IPS-18c (cell line): ENCODE data around the gene POP5.
"Not testable (repeated sequence)": the region's sequence is repeated elsewhere in the genome, so short reads cannot be mapped to it uniquely, and the experiment has no call there.

Experiments
- H3K4me3 ChIP-seq: 2 replicates; pipeline ENCODE4 v1.7.0; 2013; ENCODE audit warnings: low read depth, mild to moderate bottlenecking, low read length, moderate library complexity; ENCODE audit not compliant: insufficient read depth
- H3K9me3 ChIP-seq: one replicate; pipeline ENCODE4 v1.6.1; 2013; ENCODE audit warnings: mild to moderate bottlenecking, low read length, moderate library complexity; ENCODE audit not compliant: control insufficient read depth, insufficient read depth

Gene POP5

DNA sequence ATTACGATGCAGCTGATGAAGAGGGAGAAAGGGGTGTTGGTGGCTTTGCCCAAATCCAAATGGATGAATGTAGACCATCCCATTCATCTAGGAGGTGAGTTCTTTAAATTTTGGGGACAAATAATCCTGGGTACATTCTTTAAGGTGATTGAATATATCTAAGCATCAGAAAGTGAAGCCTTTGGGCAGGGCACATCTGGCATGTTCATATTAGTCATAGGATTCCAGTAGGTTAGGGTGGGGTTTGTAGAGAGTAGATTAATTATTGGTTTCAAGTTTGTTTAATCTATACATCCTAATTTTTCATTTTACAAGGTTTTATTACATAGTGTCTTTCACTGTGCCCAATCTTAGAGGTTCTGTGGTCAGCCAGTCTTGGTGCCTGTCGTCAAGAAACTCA lies 23.6 kb downstream of the POP5 start:
- Histone ChIP-seq H3K4me3 (no peak overlapping the region), H3K9me3 (no peaks in the 10 kb centered on the region)

DNA sequence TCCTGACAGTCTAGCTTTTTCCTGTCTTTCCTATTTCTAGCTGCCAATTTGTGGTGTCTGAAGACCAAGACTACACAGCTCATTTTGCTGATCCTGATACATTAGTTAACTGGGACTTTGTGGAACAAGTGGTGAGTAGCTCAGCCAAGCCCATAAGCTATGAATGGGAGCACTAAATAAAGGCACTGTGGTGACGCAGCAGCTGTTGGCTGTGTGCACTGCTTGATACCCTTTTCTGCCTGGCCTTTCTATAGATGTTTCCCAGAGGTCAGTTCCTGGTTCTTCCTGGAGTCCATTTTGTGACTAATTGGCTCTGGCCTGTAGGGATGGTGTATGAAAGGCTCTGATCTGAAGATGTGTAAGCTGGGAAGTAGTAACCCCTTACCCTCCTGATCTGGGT lies 26.5 kb downstream of the POP5 start:
- Histone ChIP-seq H3K9me3 (no peaks in the 10 kb centered on the region), H3K4me3 (no peak overlapping the region)

DNA sequence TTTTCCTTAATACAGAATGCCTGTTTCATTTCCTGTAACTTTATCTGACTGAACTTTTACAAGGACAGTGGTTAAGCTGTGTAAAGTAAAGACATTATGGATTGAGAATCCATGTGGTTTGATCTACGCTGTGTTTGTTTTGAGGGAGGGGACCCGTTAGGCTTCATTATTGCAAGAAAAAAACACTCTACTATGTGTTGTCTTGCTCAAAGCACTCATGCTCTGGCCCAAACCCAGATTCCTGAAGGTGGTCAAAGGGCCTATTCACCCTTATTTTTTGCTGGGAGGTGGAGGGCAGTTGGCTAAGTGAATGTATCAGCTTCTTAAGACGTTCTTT lies 35.2 kb downstream of the POP5 start:
- H3K9me3 ChIP-seq = no peaks in the 10 kb centered on the region
- no peak overlapping the region for H3K4me3 ChIP-seq

DNA sequence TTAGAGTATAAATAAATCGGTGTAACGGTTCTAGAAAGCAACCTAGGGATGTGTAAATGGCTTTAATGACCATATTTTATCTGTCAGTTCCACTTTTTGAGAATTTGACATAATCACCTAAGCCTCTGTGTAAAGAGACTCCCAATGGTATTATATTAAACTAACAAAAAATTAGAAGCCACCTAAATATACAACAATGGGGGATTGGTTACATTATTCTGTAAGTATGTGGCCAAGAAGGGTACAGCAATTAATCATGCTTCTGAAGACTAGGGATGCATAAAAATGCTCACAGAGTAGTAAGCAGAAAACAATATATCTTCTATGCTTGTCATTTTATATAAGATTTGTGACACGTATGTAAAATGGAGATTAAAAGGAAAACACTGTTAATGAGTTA lies 36.5 kb downstream of the POP5 start:
- Histone ChIP-seq H3K9me3 (no peaks in the 10 kb centered on the region), H3K4me3 (no peak overlapping the region)

DNA sequence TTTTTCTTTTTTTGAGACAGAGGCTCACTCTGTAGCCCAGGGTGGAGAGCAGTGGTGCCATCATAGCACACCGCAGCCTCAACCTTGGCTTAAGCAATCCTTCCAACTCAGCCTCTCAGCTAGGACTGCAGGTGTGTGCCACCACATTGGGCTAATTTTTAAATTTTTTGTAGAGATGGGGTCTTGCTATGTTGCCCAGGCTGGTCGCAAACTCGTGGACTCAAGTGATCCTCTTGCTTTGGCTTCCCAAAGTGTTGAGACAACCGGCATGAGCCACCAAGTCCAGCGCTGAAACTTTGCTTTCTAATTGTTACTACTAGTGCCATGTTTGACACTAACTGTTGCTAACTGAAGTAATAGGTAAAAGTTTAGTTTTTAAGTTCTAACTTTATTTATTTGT lies 39.0 kb downstream of the POP5 start:
- H3K4me3 ChIP-seq = no peak overlapping the region
- no peaks in the 10 kb centered on the region for H3K9me3 ChIP-seq

DNA sequence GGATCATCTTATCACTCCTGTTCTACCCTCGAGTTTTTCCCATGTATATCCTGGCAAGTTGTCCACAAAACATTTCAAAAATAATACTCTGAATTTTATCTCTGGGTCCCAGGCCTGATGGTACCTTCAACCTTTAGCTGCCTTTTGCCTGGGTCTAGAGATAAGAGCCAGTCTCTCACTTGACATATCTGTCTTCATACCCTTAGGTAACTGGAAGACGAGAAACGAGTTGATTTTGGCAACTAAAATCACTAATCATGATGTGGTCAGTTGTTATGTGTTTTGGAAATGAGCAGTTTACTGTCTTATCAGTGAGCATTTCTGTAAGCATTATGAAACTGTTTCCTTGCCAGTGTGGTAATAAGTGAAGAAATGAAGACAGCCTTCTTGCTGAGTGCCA lies 40.8 kb downstream of the POP5 start:
- no peaks in the 10 kb centered on the region for H3K9me3 ChIP-seq

DNA sequence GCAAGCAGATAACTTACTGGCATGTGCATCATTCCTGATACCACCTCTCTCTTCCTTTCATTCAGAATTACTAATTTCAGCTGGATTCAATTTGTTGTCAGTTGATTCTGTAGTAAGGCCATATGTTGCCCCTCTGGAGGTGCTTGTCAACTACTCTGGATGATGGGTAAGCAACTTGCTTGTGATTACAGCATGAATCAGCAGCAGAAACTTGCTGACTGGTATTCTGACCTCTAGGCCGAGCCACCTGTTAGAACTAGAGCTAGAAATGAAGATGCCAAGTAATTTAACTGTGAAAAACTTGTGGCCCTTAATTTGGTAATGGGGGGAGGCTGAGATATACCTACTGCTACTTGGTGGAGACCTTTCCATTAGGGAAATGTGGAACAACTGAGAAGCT lies 41.9 kb downstream of the POP5 start:
- Histone ChIP-seq H3K9me3 (peaks cover 2% of the 10 kb centered on the region), H3K4me3 (no peak overlapping the region)

More for the DNA sequence above, 40.8 kb downstream of the POP5 start:
- no peak overlapping the region for H3K4me3 ChIP-seq

DNA sequence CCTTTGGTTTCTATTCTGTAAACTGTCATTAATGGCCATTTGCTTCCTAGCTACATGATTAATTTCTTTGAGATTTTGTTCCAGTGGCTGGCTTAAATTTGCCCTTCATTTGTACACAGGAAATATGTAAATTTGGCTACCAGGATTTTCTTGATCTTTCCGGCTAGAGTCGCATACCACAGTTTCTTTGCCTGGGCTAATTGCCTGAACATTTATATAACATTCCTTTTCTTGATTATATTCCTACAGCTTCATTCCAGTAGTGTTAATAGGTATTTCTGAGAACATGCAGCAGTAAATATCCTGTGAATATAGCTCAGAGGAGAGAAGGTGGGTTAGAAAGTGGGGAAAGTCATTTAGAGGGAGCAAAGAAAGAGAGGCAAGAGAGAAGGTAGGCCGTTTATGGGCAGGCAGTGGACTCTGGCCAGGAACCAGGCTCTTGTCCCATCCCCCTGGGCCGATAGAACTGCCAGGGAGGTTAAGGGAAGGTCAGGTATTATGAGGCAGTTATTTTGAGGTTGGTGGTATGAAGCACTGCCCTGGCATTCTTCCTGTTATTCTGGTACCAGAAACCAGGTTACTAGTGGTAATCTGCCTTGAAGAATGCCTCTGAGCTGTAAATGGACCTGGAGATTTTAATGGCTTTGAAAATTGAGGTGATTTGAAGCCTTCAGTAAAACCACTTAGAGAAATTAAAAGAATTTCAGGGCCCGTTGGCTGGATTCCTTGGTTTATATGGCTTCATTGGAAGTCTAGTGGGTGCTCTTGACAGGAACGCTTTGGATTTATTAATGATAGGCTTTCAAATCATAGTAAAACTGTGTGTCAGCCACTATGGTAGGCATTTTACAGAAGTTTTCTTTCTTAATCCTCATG lies 42.7 kb downstream of the POP5 start:
- no peak overlapping the region for H3K4me3 ChIP-seq
- H3K9me3 ChIP-seq = peaks cover 2% of the 10 kb centered on the region

DNA sequence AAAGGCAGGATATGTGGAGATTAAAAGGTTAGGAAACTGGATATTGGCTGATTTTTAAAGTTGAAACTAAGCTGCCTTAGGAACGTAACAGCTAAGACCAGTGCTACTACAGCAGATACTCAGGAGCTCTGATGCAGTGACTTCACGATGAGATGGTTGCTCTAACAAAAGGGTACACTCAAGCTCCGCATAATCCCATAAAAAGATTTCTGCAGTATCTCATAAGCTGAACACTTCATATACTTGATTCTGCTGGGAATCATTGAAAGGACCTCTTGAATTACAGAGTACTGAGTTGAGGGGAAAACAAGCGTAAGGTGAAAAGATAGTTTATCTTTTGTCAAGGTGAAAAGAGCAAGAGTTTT lies 43.4 kb downstream of the POP5 start:
- Histone ChIP-seq H3K9me3 (peaks cover 2% of the 10 kb centered on the region), H3K4me3 (no peak overlapping the region)

DNA sequence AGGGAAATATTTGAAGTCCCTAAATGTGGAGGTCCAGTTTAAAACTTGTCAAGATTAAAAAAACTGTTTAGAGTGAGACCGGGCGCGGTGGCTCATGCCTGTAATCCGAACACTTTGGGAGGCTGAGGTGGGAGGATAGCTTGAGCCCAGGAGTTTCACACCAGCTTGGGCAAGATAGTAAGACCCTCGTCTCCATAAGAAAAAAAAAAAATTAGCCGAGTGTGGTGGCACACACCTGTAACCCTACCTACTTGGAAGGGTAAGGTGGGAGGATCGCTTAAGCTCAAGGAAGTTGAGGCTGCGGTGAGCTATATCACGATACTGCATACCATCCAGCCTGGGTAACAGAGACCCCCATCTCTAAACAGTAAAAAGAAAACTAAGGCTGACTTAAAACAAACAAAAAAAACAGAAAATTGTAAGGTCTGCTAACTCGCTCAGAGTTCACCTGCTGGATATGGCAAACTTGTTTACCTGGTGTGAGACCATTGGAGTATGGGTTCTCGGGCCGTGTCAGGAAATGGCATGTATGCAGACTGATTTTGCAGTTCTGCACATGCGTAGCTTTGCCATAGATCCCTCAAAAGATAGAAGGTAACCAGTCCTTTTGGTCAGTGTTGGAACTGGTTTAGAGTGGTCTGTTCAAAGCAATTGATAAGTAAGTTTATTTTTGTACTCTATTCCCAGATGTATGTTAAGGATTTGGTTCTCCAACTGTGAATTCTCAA lies 45.0 kb downstream of the POP5 start:
- Histone ChIP-seq H3K4me3 (no peak overlapping the region), H3K9me3 (peaks cover 2% of the 10 kb centered on the region)

DNA sequence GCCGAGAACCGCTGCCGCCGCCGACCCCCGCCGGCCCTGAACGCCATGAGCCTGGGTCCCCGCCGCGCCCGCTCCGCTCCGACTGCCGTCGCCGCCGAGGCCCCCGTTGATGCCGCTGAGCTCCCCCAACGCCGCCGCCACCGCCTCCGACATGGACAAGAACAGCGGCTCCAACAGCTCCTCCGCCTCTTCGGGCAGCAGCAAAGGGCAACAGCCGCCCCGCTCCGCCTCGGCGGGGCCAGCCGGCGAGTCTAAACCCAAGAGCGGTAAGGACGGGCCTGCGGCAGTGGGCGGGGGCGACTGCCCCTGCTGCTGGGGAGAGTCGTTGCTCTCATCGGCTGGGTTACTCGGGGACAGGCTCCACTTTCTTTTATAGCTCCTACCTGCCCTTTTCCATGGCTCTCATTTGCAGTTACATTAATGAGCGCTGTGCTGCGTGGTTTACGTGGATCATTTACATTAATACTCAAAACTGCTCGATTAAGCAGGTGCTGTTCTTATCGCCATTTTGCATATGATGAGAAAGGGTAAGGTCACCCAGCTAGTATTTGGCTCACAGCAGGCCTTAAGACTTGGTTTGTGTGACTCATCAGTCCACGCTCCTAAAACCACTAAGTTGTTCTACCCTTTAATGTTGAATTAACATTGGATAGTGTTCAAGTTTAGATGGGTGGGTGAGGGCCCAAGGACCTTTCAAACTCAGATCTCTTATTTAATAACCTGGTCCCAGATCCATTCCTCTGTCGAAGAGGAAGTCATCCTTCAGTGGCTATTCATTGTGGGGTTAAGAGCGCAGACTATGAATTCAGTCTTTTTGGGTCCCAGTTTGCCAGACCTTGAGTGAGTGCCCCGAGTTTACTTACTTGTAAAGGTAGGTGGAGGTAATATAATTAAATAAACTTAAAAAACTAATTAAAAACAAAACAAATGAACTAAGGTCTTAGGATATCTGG lies 46.2 kb downstream of the POP5 start:
- peak overlapping the region; percentile 90 for H3K4me3 ChIP-seq

DNA sequence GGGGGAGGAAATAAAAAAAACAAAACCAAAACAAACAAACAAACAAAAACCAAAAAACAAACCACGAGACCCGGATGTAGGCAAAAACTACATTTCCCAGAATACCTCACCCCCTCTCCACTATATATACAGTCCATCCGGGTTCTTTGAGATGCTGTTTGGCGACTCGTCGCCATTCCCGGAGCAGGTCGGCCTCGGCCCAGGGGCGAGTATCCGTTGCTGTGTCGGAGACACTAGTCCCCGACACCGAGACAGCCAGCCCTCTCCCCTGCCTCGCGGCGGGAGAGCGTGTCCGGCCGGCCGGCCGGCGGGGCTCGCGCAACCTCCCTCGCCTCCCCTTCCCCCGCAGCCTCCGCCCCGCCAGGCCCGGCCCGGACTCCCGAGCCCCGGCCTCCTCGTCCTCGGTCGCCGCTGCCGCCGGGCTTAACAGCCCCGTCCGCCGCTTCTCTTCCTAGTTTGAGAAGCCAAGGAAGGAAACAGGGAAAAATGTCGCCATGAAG lies 46.9 kb downstream of the POP5 start, which contains the start of gene RNF10:
Gene RNF10, plus strand, starts transcription at position 154 of the 500 bp plus-strand sequence. CDS start 456 bp downstream, outside the sequence.
- Histone ChIP-seq H3K9me3 (peaks cover 2% of the 10 kb centered on the region), H3K4me3 (peak within 1 kb of the TSS; percentile 90)

More for the DNA sequence above, 46.2 kb downstream of the POP5 start:
- peaks cover 2% of the 10 kb centered on the region for H3K9me3 ChIP-seq

DNA sequence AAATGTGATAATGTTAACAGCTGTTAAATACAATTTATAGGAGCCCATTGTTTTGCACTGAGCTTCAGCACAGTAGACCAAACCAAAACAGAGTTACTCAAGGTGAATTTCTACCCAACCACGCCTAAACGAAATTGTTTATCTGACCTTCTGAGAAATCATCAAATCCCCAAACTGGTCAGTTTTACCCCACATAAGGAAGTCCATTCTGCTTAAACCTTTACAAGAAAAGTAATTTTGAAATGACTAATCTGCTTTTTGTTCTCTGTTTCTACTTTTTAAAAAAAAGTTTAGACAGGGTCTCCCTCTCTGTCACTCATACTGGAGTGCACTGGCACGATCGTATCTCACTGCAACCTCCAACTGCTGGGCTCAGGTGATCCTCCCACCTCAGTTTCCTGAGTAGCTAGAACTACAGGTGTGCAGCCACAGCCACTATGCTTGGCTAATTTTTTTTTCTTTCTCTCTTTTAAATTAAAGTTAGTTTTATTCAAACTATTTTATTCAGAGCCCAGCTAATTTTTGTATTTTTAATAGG lies 48.4 kb downstream of the POP5 start:
- Histone ChIP-seq H3K9me3 (peaks cover 2% of the 10 kb centered on the region), H3K4me3 (no peak overlapping the region)

DNA sequence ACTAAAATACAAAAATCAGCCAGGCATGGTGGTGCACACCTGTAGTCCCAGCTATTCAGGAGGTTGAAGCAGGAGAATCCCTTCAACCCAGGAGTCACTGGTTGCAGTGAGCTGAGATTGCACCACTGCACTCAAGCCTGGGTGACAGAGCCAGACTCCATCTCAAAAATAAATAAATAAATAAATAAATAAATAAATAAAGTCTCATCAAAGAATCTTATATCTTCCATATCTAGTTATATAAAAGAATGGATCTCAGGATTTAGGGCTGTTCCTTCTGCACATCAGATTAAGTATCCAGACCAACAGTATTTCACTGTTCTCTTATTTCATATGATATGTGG lies 50.8 kb downstream of the POP5 start:
- not testable (repeated sequence) for H3K9me3 ChIP-seq, H3K4me3 ChIP-seq

DNA sequence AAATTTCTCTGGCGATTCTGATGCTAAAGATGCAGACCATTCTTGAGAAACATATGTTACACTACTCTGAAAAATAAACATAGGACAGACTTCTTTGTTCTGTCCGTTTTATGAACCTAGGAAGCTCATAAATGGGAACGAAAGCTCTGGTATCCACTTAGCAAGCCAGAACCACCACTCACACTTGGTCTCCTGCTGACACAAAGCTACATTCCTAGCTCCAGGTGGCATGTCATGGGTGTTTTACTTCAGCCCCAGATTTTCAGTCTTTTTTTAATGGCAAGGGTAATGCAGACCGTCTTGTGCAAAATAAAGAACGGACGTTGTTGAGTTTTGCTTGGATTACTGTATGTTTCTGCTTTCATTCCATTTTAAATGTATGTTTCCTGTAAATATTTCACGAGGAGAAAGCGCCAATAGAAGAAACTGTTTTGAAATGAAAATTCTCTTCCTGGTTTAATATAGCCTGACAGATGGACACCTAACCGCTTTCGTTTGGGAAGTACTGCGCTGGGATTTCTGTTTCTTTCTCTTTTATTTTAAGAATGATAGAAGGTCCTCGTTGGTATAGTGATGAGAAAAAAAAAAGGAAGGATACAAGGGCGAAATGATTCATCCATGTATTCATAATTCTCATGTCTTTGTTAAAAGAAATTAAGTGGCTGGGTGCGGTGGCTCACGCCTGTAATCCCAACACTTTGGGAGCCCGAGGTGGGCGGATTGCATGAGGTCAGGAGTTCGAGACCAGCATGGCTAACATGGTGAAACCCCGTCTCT lies 51.4 kb downstream of the POP5 start:
- Histone ChIP-seq H3K9me3 (peaks cover 2% of the 10 kb centered on the region), H3K4me3 (peak overlapping the region; percentile 98; the same call in 1 of the 2 replicates)

DNA sequence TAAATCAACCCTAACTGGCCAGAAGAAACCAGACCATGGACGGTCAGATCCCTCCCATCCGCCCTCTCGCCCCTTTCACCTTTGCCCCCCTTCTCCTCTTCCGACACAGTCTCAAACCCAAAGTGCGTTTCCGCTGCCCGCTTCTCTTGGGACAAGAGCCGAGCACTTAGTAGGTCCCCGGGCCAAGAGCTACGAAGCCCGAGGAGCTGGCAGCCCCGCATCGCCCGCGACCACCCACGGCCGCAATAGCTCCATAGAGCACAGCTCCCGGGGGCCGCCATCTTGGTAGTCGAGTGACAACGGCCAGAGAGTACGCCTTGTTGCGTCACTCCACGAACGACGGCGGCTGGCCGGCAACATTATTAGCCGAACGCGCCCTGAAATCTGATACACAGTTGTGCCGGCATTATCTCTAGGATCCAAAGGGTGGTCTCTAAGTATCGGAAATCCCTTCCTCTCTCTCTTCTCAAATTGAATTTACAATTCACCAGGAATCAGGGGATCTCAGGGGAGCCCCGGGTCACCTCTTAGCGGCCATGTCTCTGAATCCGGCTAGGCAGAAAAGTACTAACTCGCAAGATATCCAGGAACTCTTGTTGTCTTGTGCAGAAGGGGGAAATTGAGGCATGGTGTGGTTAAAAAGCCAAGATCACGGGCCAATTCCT lies 52.2 kb downstream of the POP5 start, which contains the start of gene COQ5:
Gene COQ5, minus strand, starts transcription at position 298 of the 665 bp plus-strand sequence. Its CDS starts 17 bp downstream, at position 281.
- no peaks in the 10 kb centered on the region for H3K9me3 ChIP-seq
- H3K4me3 ChIP-seq = peak within 1 kb of the TSS; percentile 98
